Activated B cell treated with CpG ODN at 0.5 μM for 24 hours (primary cell): ENCODE measurements around the gene DEPDC1. TPM values are rescaled to one million over a fixed set of nuclear protein-coding genes. Genes with fewer than 3 reads are reported as not detected.
"Not testable (repeated sequence)": the region's sequence is repeated elsewhere in the genome, so short reads cannot be mapped to it uniquely, and the experiment has no call there.

Experiments
- ATAC-seq: fragments of 200-7000 bp; cut with Tn5 transposase; one replicate; pipeline ENCODE4 v1.10.0; 2021; ENCODE audit warnings: low read depth, mild to moderate bottlenecking, moderate library complexity
- CTCF ChIA-PET: fragments of 350-600 bp; sonication (Branson Sonifier 250); formaldehyde crosslinking; loops from one replicate; lab custom pipeline; 2021; ENCODE audit warnings: antibody characterized with exemption; lab: Charles Lee
- POLR2A ChIA-PET: fragments of 350-600 bp; sonication (Branson Sonifier 250); formaldehyde crosslinking; loops from one replicate; lab custom pipeline; 2021; ENCODE audit warnings: antibody characterized with exemption; lab: Charles Lee
- DNase-seq: peaks from one replicate; pipeline ENCODE4 v3.0.0; 2022
- H3K27ac Mint-ChIP-seq: one replicate; pipeline ENCODE4 v1.8.0; 2020; ENCODE audit warnings: mixed read lengths
- H3K27me3 Mint-ChIP-seq: one replicate; pipeline ENCODE4 v1.8.0; 2021; ENCODE audit warnings: mixed read lengths
- H3K36me3 Mint-ChIP-seq: one replicate; pipeline ENCODE4 v1.8.0; 2021; ENCODE audit warnings: low read depth, mixed read lengths
- H3K4me1 Mint-ChIP-seq: one replicate; pipeline ENCODE4 v1.8.0; 2021; ENCODE audit warnings: mixed read lengths
- H3K4me3 Mint-ChIP-seq: one replicate; pipeline ENCODE4 v1.8.0; 2020; ENCODE audit warnings: mild to moderate bottlenecking, mixed read lengths
- H3K9me3 Mint-ChIP-seq: one replicate; pipeline ENCODE4 v1.8.0; 2020; ENCODE audit warnings: mixed read lengths
- CTCF ChIP-seq: fragments of 200-600 bp; IDR thresholded peaks from one replicate; pipeline ENCODE4 v1.8.0; 2022; ENCODE audit warnings: antibody characterized with exemption, mild to moderate bottlenecking
- intact Hi-C: fragments of 100-400 bp; cut with micrococcal nuclease; formaldehyde crosslinking; loops from one replicate; pipeline ENCODE4 v1.15.1; 2024
- total RNA-seq: library from RNA; stranded (reverse); gene quantifications from 2 replicates; pipeline ENCODE4 v1.2.3, GENCODE V29; 2022

DEPDC1 gene
- total RNA-seq, 1 donor from 2014 or later, result 0.33 TPM

DNA sequence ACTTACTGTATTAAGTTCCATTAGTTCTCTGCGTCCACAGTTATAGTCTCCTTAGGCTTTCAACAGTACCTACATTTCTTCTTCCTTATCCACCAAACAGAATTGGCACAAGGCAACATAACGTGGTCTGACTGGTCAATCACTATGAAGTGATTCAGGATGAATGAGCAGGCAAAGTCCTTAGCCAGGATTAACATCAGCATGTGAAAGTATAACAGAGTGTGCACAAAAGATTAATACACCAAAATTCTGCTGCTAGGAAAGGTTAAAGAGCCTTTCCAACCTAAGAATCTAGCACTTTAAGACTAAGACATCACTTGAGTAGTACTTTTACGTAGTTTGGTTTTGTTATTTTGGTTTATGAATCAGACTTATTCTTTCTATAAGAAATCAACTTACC, 15.8 kb downstream of the DEPDC1 start:
- Mint-ChIP-seq H3K27me3 (no peaks in the 10 kb centered on the region), H3K9me3 (no peaks in the 10 kb centered on the region)
- POLR2A ChIA-PET, result no interaction called here

GRCh38 chr1:68479501-68479900, 17.4 kb downstream of the DEPDC1 start:
- ATAC-seq (no peak), DNase-seq (no peak)
- Mint-ChIP-seq H3K4me1 (no peaks in the 10 kb centered on the region), H3K36me3 (no peaks in the 10 kb centered on the region), H3K27me3 (no peaks in the 10 kb centered on the region), H3K4me3 (no peak overlapping the region), H3K9me3 (no peaks in the 10 kb centered on the region), H3K27ac (no peak overlapping the region)
- ChIA-PET CTCF (no interaction called here), POLR2A (no interaction called here)
- intact Hi-C loops, result no loop called here
- no peak for TF ChIP-seq CTCF

More for the DNA sequence above, 15.8 kb downstream of the DEPDC1 start:
- no peak for DNase-seq
- no peak for TF ChIP-seq CTCF
- Mint-ChIP-seq H3K4me1 (no peaks in the 10 kb centered on the region), H3K27ac (no peak overlapping the region), H3K4me3 (no peak overlapping the region), H3K36me3 (no peaks in the 10 kb centered on the region)
- CTCF ChIA-PET, result no interaction called here
- intact Hi-C loops, result no loop called here
- no peak for ATAC-seq

DNA sequence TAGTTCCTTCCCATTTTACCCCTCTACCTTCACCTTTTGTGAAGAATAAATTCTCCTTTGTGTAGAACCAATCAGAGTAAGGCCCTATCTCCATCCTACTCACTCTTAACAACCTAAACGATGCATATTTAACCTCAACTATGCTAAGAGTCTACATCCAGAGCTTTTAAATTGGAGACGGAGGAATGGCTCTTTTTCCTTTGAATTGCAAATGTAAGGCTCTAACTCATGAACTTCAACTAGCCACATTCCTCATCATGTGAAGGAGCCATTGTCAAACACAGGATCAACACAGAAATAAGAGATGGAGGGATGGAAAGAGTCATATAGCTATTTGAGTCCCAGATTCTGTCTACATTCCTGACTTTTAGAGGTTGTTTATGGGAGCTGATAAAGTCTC, 18.2 kb downstream of the DEPDC1 start:
- CTCF ChIA-PET, result no interaction called here

GRCh38 chr1:68476626-68477025, 20.3 kb downstream of the DEPDC1 start:
- H3K4me1 Mint-ChIP-seq, H3K27ac Mint-ChIP-seq, H3K27me3 Mint-ChIP-seq, H3K9me3 Mint-ChIP-seq, intact Hi-C loops, ATAC-seq, CTCF ChIA-PET, H3K4me3 Mint-ChIP-seq, H3K36me3 Mint-ChIP-seq, POLR2A ChIA-PET, DNase-seq: not testable (repeated sequence)

More for the DNA sequence above, 18.2 kb downstream of the DEPDC1 start:
- H3K27me3 Mint-ChIP-seq, result no peaks in the 10 kb centered on the region
- no peak overlapping the region for H3K27ac Mint-ChIP-seq
- H3K36me3 Mint-ChIP-seq, result no peaks in the 10 kb centered on the region
- DNase-seq, result no peak
- no peaks in the 10 kb centered on the region for H3K4me1 Mint-ChIP-seq
- intact Hi-C loops, result no loop called here
- no peak overlapping the region for H3K4me3 Mint-ChIP-seq
- POLR2A ChIA-PET, result no interaction called here
- TF ChIP-seq CTCF, result no peak
- ATAC-seq, result no peak
- H3K9me3 Mint-ChIP-seq, result no peaks in the 10 kb centered on the region

DNA sequence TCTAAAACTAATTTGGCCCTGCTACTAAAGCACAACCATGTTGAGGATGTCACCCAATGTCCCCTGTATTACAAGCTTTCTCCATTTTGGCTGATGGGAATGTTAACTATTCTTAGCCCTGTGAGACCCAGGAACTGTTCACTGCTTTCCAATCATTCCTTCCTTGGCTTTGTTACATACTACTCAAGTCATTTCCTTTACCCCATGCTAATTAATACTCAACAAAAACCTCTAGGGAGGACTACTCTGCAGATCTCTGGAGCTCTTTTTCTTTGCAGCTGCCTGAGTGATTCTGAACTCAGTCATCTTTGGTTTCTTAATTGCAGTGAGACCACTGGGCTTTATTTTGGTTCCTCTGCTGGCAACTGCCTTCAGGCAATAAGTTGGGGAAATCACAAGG, 23.8 kb downstream of the DEPDC1 start:
- no peaks in the 10 kb centered on the region for H3K9me3 Mint-ChIP-seq
- ChIA-PET CTCF (no interaction called here), POLR2A (no interaction called here)
- ATAC-seq (no peak), DNase-seq (no peak)
- no peaks in the 10 kb centered on the region for H3K4me1 Mint-ChIP-seq
- no peaks in the 10 kb centered on the region for H3K36me3 Mint-ChIP-seq
- intact Hi-C loops, result no loop called here
- TF ChIP-seq CTCF, result no peak
- H3K4me3 Mint-ChIP-seq, result no peak overlapping the region
- no peaks in the 10 kb centered on the region for H3K27me3 Mint-ChIP-seq
- no peak overlapping the region for H3K27ac Mint-ChIP-seq

DNA sequence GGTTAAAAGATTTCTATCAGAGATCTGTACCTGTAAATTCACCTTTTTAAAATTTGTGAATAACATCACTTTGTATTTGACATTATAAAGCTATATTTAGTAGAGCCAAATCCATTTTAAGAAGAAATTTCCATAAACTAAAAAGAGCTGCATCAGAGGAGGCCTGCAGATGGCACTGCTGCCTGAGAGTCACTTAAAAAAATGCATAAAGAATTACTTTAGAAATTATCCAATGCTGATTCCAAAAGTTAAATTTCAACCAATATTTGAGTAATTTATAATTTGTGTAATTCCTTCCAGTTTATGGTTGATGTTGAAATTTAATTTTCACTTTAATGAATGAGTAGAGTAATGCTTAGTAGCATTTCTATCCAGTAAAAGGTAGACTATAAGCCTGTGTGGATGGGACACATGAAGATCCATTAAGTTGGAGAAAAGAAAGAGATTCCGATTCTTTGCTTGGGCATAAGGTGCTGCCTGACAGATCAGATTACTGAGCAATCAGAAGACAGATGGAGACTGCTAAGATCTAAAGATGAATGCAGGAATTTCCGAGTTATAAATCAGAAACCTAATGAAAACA, 26.4 kb downstream of the DEPDC1 start:
- H3K9me3 Mint-ChIP-seq, result no peaks in the 10 kb centered on the region
- CTCF ChIA-PET, result interaction anchor here (0.8 kb wide), 1 partner anchor 26 kb away, joined by 3 read pairs; no protein-coding TSS in a partner anchor
- POLR2A ChIA-PET, result no interaction called here
- ATAC-seq (no peak), DNase-seq (no peak)
- H3K36me3 Mint-ChIP-seq, result no peaks in the 10 kb centered on the region
- no peak for TF ChIP-seq CTCF
- H3K4me1 Mint-ChIP-seq, result no peaks in the 10 kb centered on the region
- no peaks in the 10 kb centered on the region for H3K27me3 Mint-ChIP-seq
- no peak overlapping the region for H3K4me3 Mint-ChIP-seq
- H3K27ac Mint-ChIP-seq, result no peak overlapping the region
- intact Hi-C loops, result no loop called here
